ENCODE measurements around the gene TGFB2. TPM values are rescaled to one million over a fixed set of nuclear protein-coding genes. Genes with fewer than 3 reads are reported as not detected.

TGFB2 gene
- total and polyA plus RNA-seq, 2 experiments from 2014 or later = 13.6 to 17.1 TPM

GRCh38 chr1:218383681-218384080 is 38.5 kb downstream of the TGFB2 start:
- no peaks in the 10 kb centered on the region for H3K36me3 ChIP-seq (replicated peaks; ENCODE audit: insufficient read depth, low read depth)
- H2AFZ ChIP-seq = no peak overlapping the region
- H3K4me2 ChIP-seq = no peak overlapping the region
- no peak overlapping the region for H3K4me3 ChIP-seq
- WGBS (ENCODE audit: low lambda C conversion rate, missing lambda C conversion rate) = 79% methylated on average over 8 of the region's 8 CpGs
- peaks cover 11% of the 10 kb centered on the region for H3K4me1 ChIP-seq (ENCODE audit: insufficient read depth)
- no peak overlapping the region for H3K27ac ChIP-seq
- no peaks in the 10 kb centered on the region for H3K9me2 ChIP-seq (replicated peaks; ENCODE audit: insufficient read depth)
- H4K20me1 ChIP-seq (ENCODE audit: insufficient read depth, poor library complexity, severe bottlenecking) = peaks cover 9% of the 10 kb centered on the region
- no peak for DNase-seq (ENCODE audit: low spot score)
- no peaks in the 10 kb centered on the region for H3K9me3 ChIP-seq (ENCODE audit: low read depth)
- TF ChIP-seq, protein P1, sequence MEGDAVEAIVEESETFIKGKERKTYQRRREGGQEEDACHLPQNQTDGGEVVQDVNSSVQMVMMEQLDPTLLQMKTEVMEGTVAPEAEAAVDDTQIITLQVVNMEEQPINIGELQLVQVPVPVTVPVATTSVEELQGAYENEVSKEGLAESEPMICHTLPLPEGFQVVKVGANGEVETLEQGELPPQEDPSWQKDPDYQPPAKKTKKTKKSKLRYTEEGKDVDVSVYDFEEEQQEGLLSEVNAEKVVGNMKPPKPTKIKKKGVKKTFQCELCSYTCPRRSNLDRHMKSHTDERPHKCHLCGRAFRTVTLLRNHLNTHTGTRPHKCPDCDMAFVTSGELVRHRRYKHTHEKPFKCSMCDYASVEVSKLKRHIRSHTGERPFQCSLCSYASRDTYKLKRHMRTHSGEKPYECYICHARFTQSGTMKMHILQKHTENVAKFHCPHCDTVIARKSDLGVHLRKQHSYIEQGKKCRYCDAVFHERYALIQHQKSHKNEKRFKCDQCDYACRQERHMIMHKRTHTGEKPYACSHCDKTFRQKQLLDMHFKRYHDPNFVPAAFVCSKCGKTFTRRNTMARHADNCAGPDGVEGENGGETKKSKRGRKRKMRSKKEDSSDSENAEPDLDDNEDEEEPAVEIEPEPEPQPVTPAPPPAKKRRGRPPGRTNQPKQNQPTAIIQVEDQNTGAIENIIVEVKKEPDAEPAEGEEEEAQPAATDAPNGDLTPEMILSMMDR (IDR thresholded peaks at IDR 0.05; ENCODE audit: poor library complexity) = no peak
- no peak for TF ChIP-seq EZH2phosphoT487 (IDR thresholded peaks at IDR 0.05; ENCODE audit: low read depth, severe bottlenecking, unreplicated experiment)
- TF ChIP-seq EZH2 (IDR thresholded peaks at IDR 0.05; ENCODE audit: borderline replicate concordance) = no peak
- H3K79me2 ChIP-seq = peaks cover 15% of the 10 kb centered on the region
- H3K27me3 ChIP-seq = no peaks in the 10 kb centered on the region

DNA sequence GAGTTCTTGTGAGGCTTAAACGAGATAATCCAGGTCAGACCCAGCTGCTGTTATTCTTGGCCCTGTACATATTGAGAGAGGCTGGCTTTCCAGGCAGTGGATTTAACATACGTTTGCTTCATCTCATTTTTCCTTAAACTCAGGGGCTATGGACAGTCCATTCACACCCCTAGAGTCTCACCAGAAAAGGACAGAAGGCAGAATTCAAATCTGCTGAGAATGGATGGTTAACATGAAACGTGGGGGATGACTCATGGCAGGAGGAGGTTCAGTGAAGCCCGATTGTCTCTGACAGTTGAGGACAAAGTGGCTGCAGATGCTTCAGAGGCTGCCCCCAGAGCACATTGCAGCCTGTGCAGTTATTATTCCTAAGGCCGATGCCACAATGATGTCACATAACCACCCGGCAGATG is 39.5 kb downstream of the TGFB2 start:
- Histone ChIP-seq H3K9me3 (ENCODE audit: low read depth) (no peaks in the 10 kb centered on the region), H3K27ac (no peak overlapping the region), H2AFZ (no peak overlapping the region), H3K79me2 (peaks cover 22% of the 10 kb centered on the region), H3K4me2 (no peak overlapping the region), H3K4me1 (ENCODE audit: insufficient read depth) (peaks cover 11% of the 10 kb centered on the region), H4K20me1 (ENCODE audit: insufficient read depth, poor library complexity, severe bottlenecking) (peaks cover 7% of the 10 kb centered on the region), H3K36me3 (replicated peaks; ENCODE audit: insufficient read depth, low read depth) (no peaks in the 10 kb centered on the region), H3K4me3 (no peak overlapping the region), H3K27me3 (no peaks in the 10 kb centered on the region), H3K9me2 (replicated peaks; ENCODE audit: insufficient read depth) (no peaks in the 10 kb centered on the region)
- TF ChIP-seq EZH2 (IDR thresholded peaks at IDR 0.05; ENCODE audit: borderline replicate concordance) = no peak
- TF ChIP-seq, protein P1 (IDR thresholded peaks at IDR 0.05; ENCODE audit: poor library complexity) = no peak
- TF ChIP-seq EZH2phosphoT487 (IDR thresholded peaks at IDR 0.05; ENCODE audit: low read depth, severe bottlenecking, unreplicated experiment) = no peak
- DNase-seq (ENCODE audit: low spot score) = no peak
- WGBS (ENCODE audit: low lambda C conversion rate, missing lambda C conversion rate) = 63% methylated on average over 6 of the region's 6 CpGs

- peaks cover 4% of the 10 kb centered on the region for H4K20me1 ChIP-seq (ENCODE audit: insufficient read depth, poor library complexity, severe bottlenecking)
- no peak for DNase-seq (ENCODE audit: low spot score)
Observed at GRCh38 chr1:218388591-218388990, 43.5 kb downstream of the TGFB2 start.

More at GRCh38 chr1:218388591-218388990, 43.5 kb downstream of the TGFB2 start:
- Histone ChIP-seq H3K4me3 (no peak overlapping the region), H3K79me2 (peaks cover 23% of the 10 kb centered on the region), H3K36me3 (replicated peaks; ENCODE audit: insufficient read depth, low read depth) (no peaks in the 10 kb centered on the region), H3K27me3 (no peaks in the 10 kb centered on the region), H3K9me3 (ENCODE audit: low read depth) (no peaks in the 10 kb centered on the region), H3K4me2 (no peak overlapping the region), H3K4me1 (ENCODE audit: insufficient read depth) (peaks cover 9% of the 10 kb centered on the region), H2AFZ (no peak overlapping the region), H3K27ac (no peak overlapping the region), H3K9me2 (replicated peaks; ENCODE audit: insufficient read depth) (no peaks in the 10 kb centered on the region)
- 97% methylated on average over 8 of the region's 8 CpGs for WGBS (ENCODE audit: low lambda C conversion rate, missing lambda C conversion rate)
- TF ChIP-seq EZH2 (IDR thresholded peaks at IDR 0.05; ENCODE audit: borderline replicate concordance) = no peak
- TF ChIP-seq, protein P1 (IDR thresholded peaks at IDR 0.05; ENCODE audit: poor library complexity) = no peak
- no peak for TF ChIP-seq EZH2phosphoT487 (IDR thresholded peaks at IDR 0.05; ENCODE audit: low read depth, severe bottlenecking, unreplicated experiment)
